ENCODE data around the gene OLFML2A. TPM values are rescaled to one million over a fixed set of nuclear protein-coding genes. Genes with fewer than 3 reads are reported as not detected.

OLFML2A gene
- polyA plus RNA-seq, 2 of the 4 experiments (the other 2 are of a cell fraction) = 8.2 to 14.5 TPM

GRCh38 chr9:124855566-124855943, 78.6 kb downstream of the OLFML2A start:
- peaks cover 43% of the 10 kb centered on the region for H3K4me1 ChIP-seq
- H3K9me3 ChIP-seq = no peaks in the 10 kb centered on the region
- ChIA-PET POLR2A (interaction anchor here (0.6 to 5.5 kb wide), 6 partner anchors 10 to 196 kb away, joined by 3 to 52 read pairs (median 4); partner anchors contain the start of gene NR6A1), CTCF (interaction anchor here (0.6 to 43.0 kb wide), 14 partner anchors 11 to 449 kb away, joined by 3 to 2512 read pairs (median 5); partner anchors contain the start of genes NR6A1 and OLFML2A)
- no peak overlapping the region for H3K4me3 ChIP-seq
- DNase-seq (ENCODE audit: low read depth in 1 of 2, low spot score in 1 of 2) = no peak
- TF ChIP-seq TP53 (CRISPR knock-in tag; IDR thresholded peaks at IDR 0.05) = no peak
- TF ChIP-seq RNF2 (IDR thresholded peaks at IDR 0.05; ENCODE audit: borderline replicate concordance, low read depth) = no peak
- no peak for TF ChIP-seq EP300 (IDR thresholded peaks at IDR 0.05)
- TF ChIP-seq POLR2A (IDR thresholded peaks at IDR 0.05; ENCODE audit: low read length) = no peak
- no peak for TF ChIP-seq CEBPB (IDR thresholded peaks at IDR 0.05)
- no peak for TF ChIP-seq PHF8 (IDR thresholded peaks at IDR 0.05; ENCODE audit: borderline replicate concordance, low read depth)
- TF ChIP-seq CHD2 (IDR thresholded peaks at IDR 0.05; ENCODE audit: low read length, partially characterized antibody) = no peak
- TF ChIP-seq SMC3 (IDR thresholded peaks at IDR 0.05) = no peak
- TF ChIP-seq GATA3 (IDR thresholded peaks at IDR 0.05; ENCODE audit: borderline replicate concordance) = no peak
- H3K4me2 ChIP-seq = no peak overlapping the region
- WGBS (ENCODE audit: missing lambda C conversion rate) = 93% methylated on average over 18 of the region's 18 CpGs
- peak; percentile 0 to 1; a peak in 3 of 6 replicates for ATAC-seq
- FAIRE-seq = no peak
- H3K27ac ChIP-seq = no peak overlapping the region

- Histone ChIP-seq H3K4me3 (no peak overlapping the region), H3K4me2 (no peak overlapping the region), H3K27ac (no peak overlapping the region), H3K4me1 (peaks cover 43% of the 10 kb centered on the region), H3K9me3 (no peaks in the 10 kb centered on the region)
- no peak for FAIRE-seq
- ATAC-seq = peak; percentile 44 to 60
- 68% methylated on average over 6 of the region's 16 CpGs for WGBS (ENCODE audit: missing lambda C conversion rate)
- 0 out of 2 replicates have a peak, but pooled peaks have one; percentile 6 for TF ChIP-seq POLR2AphosphoS2 (conservative IDR thresholded peaks at IDR 0.05; ENCODE audit: low read length)
- no peak for TF ChIP-seq ZSCAN20 (CRISPR knock-in tag; IDR thresholded peaks at IDR 0.05)
- peak; percentile 33 to 43; a peak in 3 of 5 replicates for TF ChIP-seq RAD21 (conservative IDR thresholded peaks at IDR 0.05 in 1 of 2, IDR thresholded peaks at IDR 0.05 in 1 of 2)
- TF ChIP-seq EHF (CRISPR knock-in tag; IDR thresholded peaks at IDR 0.05) = 0 out of 2 replicates have a peak, but pooled peaks have one; percentile 14
- peak; percentile 84; the same call in 1 of the 2 replicates for TF ChIP-seq FOSB (CRISPR knock-in tag; IDR thresholded peaks at IDR 0.05)
- peak; percentile 42; the same call in 2 of the 3 replicates for TF ChIP-seq SMC3 (IDR thresholded peaks at IDR 0.05)
- no peak for TF ChIP-seq RNF2 (IDR thresholded peaks at IDR 0.05; ENCODE audit: borderline replicate concordance, low read depth)
- no peak for TF ChIP-seq ZC3H11A (IDR thresholded peaks at IDR 0.05)
- 0 out of 2 replicates have a peak, but pooled peaks have one; percentile 2 for TF ChIP-seq E2F6 (IDR thresholded peaks at IDR 0.05; ENCODE audit: borderline replicate concordance, low read depth)
- TF ChIP-seq MAX (IDR thresholded peaks at IDR 0.05) = peak; percentile 50
- peak; percentile 8; the same call in 1 of the 2 replicates for TF ChIP-seq GATA3 (IDR thresholded peaks at IDR 0.05; ENCODE audit: borderline replicate concordance)
- peak; percentile 40 for TF ChIP-seq CTCF (IDR thresholded peaks at IDR 0.05)
- TF ChIP-seq NPAS2 (CRISPR knock-in tag; IDR thresholded peaks at IDR 0.05; ENCODE audit: borderline replicate concordance) = no peak
- no peak for TF ChIP-seq FOXS1 (CRISPR knock-in tag; IDR thresholded peaks at IDR 0.05)
- peak; percentile 73 for TF ChIP-seq PBX3 (IDR thresholded peaks at IDR 0.05)
- ChIA-PET POLR2A (interaction anchor here (0.9 to 5.5 kb wide), 7 partner anchors 13 to 197 kb away, joined by 3 to 52 read pairs (median 3); partner anchors contain the start of gene NR6A1), CTCF (interaction anchor here (0.5 to 43.0 kb wide), 16 partner anchors 10 to 448 kb away, joined by 3 to 2512 read pairs (median 4); partner anchors contain the start of genes NR6A1 and OLFML2A)
- peak in 1 of 2 experiments; percentile 67 for DNase-seq (ENCODE audit: low read depth in 1 of 2, low spot score in 1 of 2)
These were observed 79.2 kb downstream of the OLFML2A start for GRCh38 chr9:124855944-124856765.

Measured in A549 (cell line).